ENCODE data around the gene ZSWIM3. TPM values are rescaled to one million over a fixed set of nuclear protein-coding genes. Genes with fewer than 3 reads are reported as not detected.

The ZSWIM3 gene
- total and polyA plus RNA-seq, 2 of the 13 experiments (the other 11 are each of a cell fraction or from before 2014, with no cell fraction given), result 5.2 to 5.8 TPM

- peak; percentile 22; the same call in 1 of the 2 replicates for TF ChIP-seq UBTF (CRISPR knock-in tag; IDR thresholded peaks at IDR 0.05)
- no peak; the same call in 1 of the 2 replicates for TF ChIP-seq ZFY (CRISPR knock-in tag; IDR thresholded peaks at IDR 0.05)
- TF ChIP-seq BORCS8-MEF2B (CRISPR knock-in tag; IDR thresholded peaks at IDR 0.05), result no peak
- 0 out of 2 replicates have a peak, but pooled peaks have one; percentile 29 for TF ChIP-seq ZNF547 (CRISPR knock-in tag; IDR thresholded peaks at IDR 0.05)
- TF ChIP-seq KDM5B (CRISPR knock-in tag; IDR thresholded peaks at IDR 0.05; ENCODE audit: borderline replicate concordance), result 0 out of 2 replicates have a peak, but pooled peaks have one; percentile 48
- TF ChIP-seq KLF13 (CRISPR knock-in tag; IDR thresholded peaks at IDR 0.05), result 0 out of 2 replicates have a peak, but pooled peaks have one; percentile 29
- TF ChIP-seq AGO2 (optimal IDR thresholded peaks at IDR 0.05; ENCODE audit: low read depth, low read length), result peak; percentile 69
- TF ChIP-seq PCBP1 (IDR thresholded peaks at IDR 0.05; ENCODE audit: borderline replicate concordance, low read depth, low read length), result 0 out of 2 replicates have a peak, but pooled peaks have one; percentile 23
- no peak for TF ChIP-seq PHF21A (CRISPR knock-in tag; IDR thresholded peaks at IDR 0.05)
- TF ChIP-seq MAF1 (CRISPR knock-in tag; IDR thresholded peaks at IDR 0.05; ENCODE audit: borderline replicate concordance), result 0 out of 2 replicates have a peak, but pooled peaks have one; percentile 5
- TF ChIP-seq ZNF768 (CRISPR knock-in tag; IDR thresholded peaks at IDR 0.05), result peak; percentile 14; the same call in 1 of the 2 replicates
- no peak for TF ChIP-seq CBFB (CRISPR knock-in tag; IDR thresholded peaks at IDR 0.05)
- TF ChIP-seq TEAD3 (CRISPR knock-in tag; optimal IDR thresholded peaks at IDR 0.05; ENCODE audit: borderline replicate concordance), result peak; percentile 19
- TF ChIP-seq JUND (CRISPR knock-in tag; IDR thresholded peaks at IDR 0.05), result no peak
- no peak for TF ChIP-seq FOXO4 (CRISPR knock-in tag; conservative IDR thresholded peaks at IDR 0.05)
- peak; percentile 24; the same call in 1 of the 2 replicates for TF ChIP-seq ZNF225 (CRISPR knock-in tag; IDR thresholded peaks at IDR 0.05)
- no peak for TF ChIP-seq USF2 (IDR thresholded peaks at IDR 0.05; ENCODE audit: low read depth, low read length)
- TF ChIP-seq USF2 (CRISPR knock-in tag; IDR thresholded peaks at IDR 0.05; ENCODE audit: borderline replicate concordance), result no peak
- TF ChIP-seq PRDM10 (CRISPR knock-in tag; IDR thresholded peaks at IDR 0.05; ENCODE audit: low read depth), result 0 out of 2 replicates have a peak, but pooled peaks have one; percentile 12
Observed at GRCh38 chr20:45904583-45905504, 47.4 kb downstream of the ZSWIM3 start (continued).

All from HepG2 (cell line).